ENCODE data around the gene WDFY3.

WDFY3 gene

DNA sequence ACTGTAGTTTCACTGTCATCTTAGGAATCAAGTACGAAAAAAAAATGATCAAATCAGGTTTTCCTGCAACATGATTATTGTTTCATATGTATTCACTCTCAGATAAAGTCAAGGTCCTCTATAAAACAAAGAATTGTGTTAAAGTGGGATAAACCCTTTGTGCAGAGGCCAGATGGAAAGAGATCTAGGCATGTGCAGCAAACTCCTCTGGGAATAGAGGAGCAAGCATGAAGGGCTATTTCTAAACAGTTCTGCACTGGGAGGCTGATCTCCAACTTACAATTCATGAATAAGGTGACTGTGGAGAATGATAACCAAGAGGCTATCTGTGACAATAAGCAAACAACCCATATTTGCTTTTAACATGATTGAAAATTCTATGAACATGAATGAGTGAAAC lies 2.4 kb upstream of the WDFY3 start:
- Histone ChIP-seq H3F3A (ENCODE audit: low read depth) (no peaks in the 10 kb centered on the region), H3K9ac (ENCODE audit: low read depth, low read length, poor library complexity, severe bottlenecking) (no peak overlapping the region), H3K4me3 (ENCODE audit: low read length, poor library complexity, severe bottlenecking) (no peak overlapping the region)

DNA sequence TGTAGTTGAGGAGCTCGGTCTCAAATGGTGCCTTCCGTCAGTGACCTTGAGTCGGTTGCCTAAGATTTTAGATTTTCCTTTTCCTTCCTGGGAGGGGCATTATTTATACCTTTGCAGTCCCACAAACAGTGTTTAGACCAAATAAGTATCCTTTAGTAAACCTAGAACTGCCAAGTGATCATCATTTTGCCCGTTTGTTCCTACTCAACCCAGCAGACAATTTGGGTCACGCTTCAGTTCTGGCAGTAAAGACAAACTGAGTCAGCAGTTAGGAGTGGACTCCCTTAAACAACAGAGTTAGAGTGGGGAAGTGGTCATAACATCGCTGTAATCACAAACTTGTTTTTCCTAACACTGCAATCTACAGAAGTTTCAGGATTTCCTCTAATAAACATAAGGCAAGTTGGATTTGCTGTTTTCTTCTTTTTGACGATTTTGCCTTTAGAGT lies 777 bp upstream of the WDFY3 start:
- Histone ChIP-seq H3K4me2 (ENCODE audit: low read depth, low read length, poor library complexity, severe bottlenecking) (peak overlapping the region; percentile 68), H3K9me3 (ENCODE audit: insufficient read depth, low read depth, low read length) (no peaks in the 10 kb centered on the region), H2AFZ (ENCODE audit: low read length) (peak overlapping the region; percentile 84), H3K79me2 (ENCODE audit: insufficient read depth, low read length) (peaks cover 33% of the 10 kb centered on the region), H3K4me3 (ENCODE audit: low read length, poor library complexity, severe bottlenecking) (peak overlapping the region; percentile 70), H3F3A (ENCODE audit: low read depth) (no peaks in the 10 kb centered on the region), H4K20me1 (ENCODE audit: insufficient read depth, low read length, poor library complexity, severe bottlenecking) (peaks cover under 1% of the 10 kb centered on the region), H3K9me2 (replicated peaks; ENCODE audit: low read depth, low read length) (no peaks in the 10 kb centered on the region), H3K4me1 (ENCODE audit: insufficient read depth, low read length, poor library complexity, severe bottlenecking) (peaks cover 3% of the 10 kb centered on the region), H3K27me3 (ENCODE audit: insufficient read depth, low read length, poor library complexity, severe bottlenecking) (no peaks in the 10 kb centered on the region), H3K36me3 (ENCODE audit: insufficient read depth, low read length) (no peaks in the 10 kb centered on the region), H3K9ac (ENCODE audit: low read depth, low read length, poor library complexity, severe bottlenecking) (peak overlapping the region; percentile 58)
- TF ChIP-seq, protein P1, sequence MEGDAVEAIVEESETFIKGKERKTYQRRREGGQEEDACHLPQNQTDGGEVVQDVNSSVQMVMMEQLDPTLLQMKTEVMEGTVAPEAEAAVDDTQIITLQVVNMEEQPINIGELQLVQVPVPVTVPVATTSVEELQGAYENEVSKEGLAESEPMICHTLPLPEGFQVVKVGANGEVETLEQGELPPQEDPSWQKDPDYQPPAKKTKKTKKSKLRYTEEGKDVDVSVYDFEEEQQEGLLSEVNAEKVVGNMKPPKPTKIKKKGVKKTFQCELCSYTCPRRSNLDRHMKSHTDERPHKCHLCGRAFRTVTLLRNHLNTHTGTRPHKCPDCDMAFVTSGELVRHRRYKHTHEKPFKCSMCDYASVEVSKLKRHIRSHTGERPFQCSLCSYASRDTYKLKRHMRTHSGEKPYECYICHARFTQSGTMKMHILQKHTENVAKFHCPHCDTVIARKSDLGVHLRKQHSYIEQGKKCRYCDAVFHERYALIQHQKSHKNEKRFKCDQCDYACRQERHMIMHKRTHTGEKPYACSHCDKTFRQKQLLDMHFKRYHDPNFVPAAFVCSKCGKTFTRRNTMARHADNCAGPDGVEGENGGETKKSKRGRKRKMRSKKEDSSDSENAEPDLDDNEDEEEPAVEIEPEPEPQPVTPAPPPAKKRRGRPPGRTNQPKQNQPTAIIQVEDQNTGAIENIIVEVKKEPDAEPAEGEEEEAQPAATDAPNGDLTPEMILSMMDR (conservative IDR thresholded peaks at IDR 0.05; ENCODE audit: low read length), result no peak
- TF ChIP-seq EZH2phosphoT487 (IDR thresholded peaks at IDR 0.05; ENCODE audit: borderline replicate concordance), result no peak

More for the DNA sequence above, 2.4 kb upstream of the WDFY3 start:
- no peaks in the 10 kb centered on the region for H3K27me3 ChIP-seq (ENCODE audit: insufficient read depth, low read length, poor library complexity, severe bottlenecking)
- H3K79me2 ChIP-seq (ENCODE audit: insufficient read depth, low read length), result peaks cover 20% of the 10 kb centered on the region
- no peaks in the 10 kb centered on the region for H3K9me3 ChIP-seq (ENCODE audit: insufficient read depth, low read depth, low read length)
- H4K20me1 ChIP-seq (ENCODE audit: insufficient read depth, low read length, poor library complexity, severe bottlenecking), result no peaks in the 10 kb centered on the region
- no peaks in the 10 kb centered on the region for H3K9me2 ChIP-seq (replicated peaks; ENCODE audit: low read depth, low read length)
- peaks cover 3% of the 10 kb centered on the region for H3K4me1 ChIP-seq (ENCODE audit: insufficient read depth, low read length, poor library complexity, severe bottlenecking)
- H3K4me2 ChIP-seq (ENCODE audit: low read depth, low read length, poor library complexity, severe bottlenecking), result no peak overlapping the region
- no peaks in the 10 kb centered on the region for H3K36me3 ChIP-seq (ENCODE audit: insufficient read depth, low read length)
- H2AFZ ChIP-seq (ENCODE audit: low read length), result no peak overlapping the region
- TF ChIP-seq, protein P1 (conservative IDR thresholded peaks at IDR 0.05; ENCODE audit: low read length), result no peak
- TF ChIP-seq EZH2phosphoT487 (IDR thresholded peaks at IDR 0.05; ENCODE audit: borderline replicate concordance), result no peak

DNA sequence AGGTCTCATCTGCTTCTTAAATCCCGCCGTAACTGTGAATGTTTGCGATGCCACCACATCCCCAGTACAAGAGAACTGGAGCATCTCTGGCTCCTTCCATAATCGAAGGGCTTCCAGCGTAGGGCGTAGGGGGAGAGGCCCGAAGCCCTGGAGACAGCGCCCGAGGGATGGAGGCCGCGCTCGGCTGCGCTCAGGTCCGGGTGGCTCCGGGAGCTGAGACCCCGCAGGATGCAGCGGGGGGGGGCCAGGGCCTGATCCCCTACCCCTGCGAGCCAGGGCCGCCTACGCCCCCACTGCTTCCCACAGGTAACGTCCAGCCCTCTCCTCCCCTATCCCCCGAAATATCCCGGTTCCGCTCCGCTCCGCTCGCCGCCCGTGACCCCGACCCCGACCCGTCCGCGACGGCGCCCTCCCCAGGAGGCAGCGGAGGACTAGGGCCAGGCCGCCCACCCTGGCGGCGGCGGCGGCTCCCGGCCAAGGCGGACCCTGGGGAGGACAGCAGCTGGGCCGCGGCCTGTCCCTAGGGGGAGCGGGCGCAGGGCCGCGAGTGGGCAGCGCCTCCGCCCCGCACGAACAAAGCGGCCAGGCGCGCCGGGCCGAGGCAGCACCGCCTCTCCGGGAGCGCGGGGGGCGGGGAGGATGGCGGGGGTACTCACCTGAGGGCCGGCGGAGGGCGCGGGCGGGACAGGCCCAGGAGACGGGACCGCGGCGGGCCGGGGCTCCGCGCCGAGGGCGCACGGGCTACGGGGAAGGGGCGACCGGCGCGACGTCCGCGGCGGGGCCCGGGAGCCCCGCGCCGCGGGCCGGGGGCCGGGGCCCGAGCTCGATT lies 723 bp downstream of the WDFY3 start:
- Histone ChIP-seq H2AFZ (ENCODE audit: low read length) (peak overlapping the region; percentile 2; the same call in 1 of the 2 replicates), H3K4me3 (ENCODE audit: low read length, poor library complexity, severe bottlenecking) (peak overlapping the region; percentile 70), H3K4me2 (ENCODE audit: low read depth, low read length, poor library complexity, severe bottlenecking) (peak overlapping the region; percentile 63), H3F3A (ENCODE audit: low read depth) (no peaks in the 10 kb centered on the region), H3K4me1 (ENCODE audit: insufficient read depth, low read length, poor library complexity, severe bottlenecking) (peaks cover 3% of the 10 kb centered on the region), H4K20me1 (ENCODE audit: insufficient read depth, low read length, poor library complexity, severe bottlenecking) (peaks cover 4% of the 10 kb centered on the region), H3K36me3 (ENCODE audit: insufficient read depth, low read length) (no peaks in the 10 kb centered on the region), H3K9me3 (ENCODE audit: insufficient read depth, low read depth, low read length) (no peaks in the 10 kb centered on the region), H3K9me2 (replicated peaks; ENCODE audit: low read depth, low read length) (no peaks in the 10 kb centered on the region), H3K79me2 (ENCODE audit: insufficient read depth, low read length) (peaks cover 41% of the 10 kb centered on the region), H3K9ac (ENCODE audit: low read depth, low read length, poor library complexity, severe bottlenecking) (peak overlapping the region; percentile 58), H3K27me3 (ENCODE audit: insufficient read depth, low read length, poor library complexity, severe bottlenecking) (no peaks in the 10 kb centered on the region)
- TF ChIP-seq EZH2phosphoT487 (IDR thresholded peaks at IDR 0.05; ENCODE audit: borderline replicate concordance), result no peak
- TF ChIP-seq, protein P1 (conservative IDR thresholded peaks at IDR 0.05; ENCODE audit: low read length), result no peak
